Panc1 (cell line): Measurements from ENCODE around the gene LDHAL6B. TPM values are rescaled to one million over a fixed set of nuclear protein-coding genes. Genes with fewer than 3 reads are reported as not detected.

Source experiments
- ATAC-seq: fragments of 200-7000 bp; cut with Tn5 transposase; 2 replicates; pipeline ENCODE4 v1.9.1; 2020; ENCODE audit warnings: mild to moderate bottlenecking, moderate library complexity
- BruUV-seq: library from RNA; stranded (reverse); fragments of 400-500 nt; replicated peaks from 2 replicates; lab custom pipeline; 2021; lab: Mats Ljungman, UMichigan
- CTCF ChIA-PET: fragments of 300-600 bp; sonication (Branson Sonifier 250); formaldehyde crosslinking; loops from one replicate; lab custom pipeline; 2022; ENCODE audit warnings: antibody characterized with exemption; lab: Charles Lee
- POLR2A ChIA-PET: fragments of 300-600 bp; sonication (Branson Sonifier 250); formaldehyde crosslinking; loops from one replicate; lab custom pipeline; 2022; ENCODE audit warnings: antibody characterized with exemption; lab: Charles Lee
- DNase-seq: peaks from one replicate; pipeline ENCODE4 v3.0.0-alpha.2; 2010; ENCODE audit warnings: low read depth, low spot score
- H3K27ac ChIP-seq: 2 replicates; pipeline ENCODE4 v1.5.1; 2011; ENCODE audit warnings: mild to moderate bottlenecking, low read length, inconsistent platforms
- H3K27me3 ChIP-seq: fragments of 200-500 bp; sonication (Bioruptor generic); 2 replicates; pipeline ENCODE4 v1.6.0; 2014; ENCODE audit warnings: low read length, inconsistent platforms; ENCODE audit not compliant: control insufficient read depth, insufficient read depth
- H3K36me3 ChIP-seq: fragments of 200-500 bp; sonication (Bioruptor generic); 2 replicates; pipeline ENCODE4 v1.5.1; 2014; ENCODE audit warnings: inconsistent platforms, mild to moderate bottlenecking, low read length, moderate library complexity; ENCODE audit not compliant: control insufficient read depth, insufficient read depth
- H3K4me1 ChIP-seq: 2 replicates; pipeline ENCODE4 v1.5.1; 2011; ENCODE audit warnings: inconsistent platforms, mild to moderate bottlenecking, low read length, moderate library complexity; ENCODE audit not compliant: control insufficient read depth, insufficient read depth
- H3K4me3 ChIP-seq, 2 experiments: 2 replicates each; pipeline ENCODE4 v1.5.1; 2011 to 2012; ENCODE audit warnings: low read depth in 2 of 2, low read length in 2 of 2, mild to moderate bottlenecking in 2 of 2, inconsistent platforms in 1 of 2, moderate library complexity in 1 of 2
- H3K9me3 ChIP-seq: fragments of 200-500 bp; sonication (Bioruptor generic); 2 replicates; pipeline ENCODE4 v1.5.1; 2014; ENCODE audit warnings: low read depth, mild to moderate bottlenecking, inconsistent platforms, low read length, moderate library complexity; ENCODE audit not compliant: control insufficient read depth, insufficient read depth
- POLR2AphosphoS5 ChIP-seq: IDR thresholded peaks from 2 replicates; pipeline ENCODE4 v1.6.1; 2012; ENCODE audit warnings: mild to moderate bottlenecking, low read depth, low read length, moderate library complexity
- REST ChIP-seq, 2 experiments: IDR thresholded peaks; 2 replicates each; pipeline ENCODE4 v1.6.1; 2011 to 2012; ENCODE audit warnings: low read depth in 2 of 2, control low read depth in 1 of 2, low read length in 1 of 2, mild to moderate bottlenecking in 1 of 2, moderate library complexity in 1 of 2; ENCODE audit not compliant: insufficient read depth in 1 of 2
- SIN3A ChIP-seq: IDR thresholded peaks from 2 replicates; pipeline ENCODE4 v1.6.1; 2012; ENCODE audit warnings: low read depth, mild to moderate bottlenecking, low read length, moderate library complexity, borderline replicate concordance; ENCODE audit not compliant: insufficient read depth
- TCF7L2 ChIP-seq: IDR thresholded peaks from 2 replicates; pipeline ENCODE4 v1.6.1; 2011; ENCODE audit warnings: mild to moderate bottlenecking, low read depth, low read length, inconsistent platforms
- in situ Hi-C: cut with HindIII; loops from 2 replicates; pipeline ENCODE4 v1.10.0; 2016; ENCODE audit warnings: low sequenced_read_pairs, low pct_unique_long_range_greater_than_20kb
- intact Hi-C: fragments of 100-400 bp; cut with micrococcal nuclease; formaldehyde crosslinking; loops from one replicate; pipeline ENCODE4 v1.10.0; 2022; ENCODE audit not compliant: unreplicated experiment
- total RNA-seq: library from RNA; stranded (reverse); gene quantifications from one replicate; pipeline ENCODE4 v1.2.1, GENCODE V29; 2021; ENCODE audit not compliant: unreplicated experiment
- TF ChIP-seq, protein P1 (sequence below): fragments of 450-650 bp; IDR thresholded peaks from 2 replicates; pipeline ENCODE4 v1.5.1; 2017; ENCODE audit warnings: mild to moderate bottlenecking

The LDHAL6B gene
- total RNA-seq, 1 experiment from 2014 or later: not detected

DNA sequence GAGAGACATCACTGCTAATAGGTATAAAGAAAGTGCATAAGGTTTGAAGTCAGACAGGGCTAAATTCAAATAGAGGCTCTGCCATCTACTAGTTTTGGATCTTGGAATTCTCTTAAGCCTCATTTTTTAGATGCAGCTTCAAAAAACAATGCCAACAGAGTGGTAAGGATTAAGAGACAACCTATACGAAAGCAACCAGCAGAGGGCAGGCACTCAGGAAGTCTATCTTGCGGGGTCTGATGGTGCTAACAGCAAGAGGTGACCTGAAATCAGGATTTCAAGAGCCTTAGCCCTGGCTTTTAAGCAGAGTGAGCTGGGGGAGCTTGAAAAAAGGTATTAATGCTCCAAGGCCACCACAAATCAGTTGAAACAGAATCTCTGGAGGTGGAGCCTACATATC, 40.7 kb downstream of the LDHAL6B start:
- H3K9me3 ChIP-seq: no peaks in the 10 kb centered on the region
- H3K36me3 ChIP-seq: no peaks in the 10 kb centered on the region
- H3K27me3 ChIP-seq: no peaks in the 10 kb centered on the region
- intact Hi-C loops (loop anchor here (2.0 kb wide), 1 partner anchor 245 kb away; no protein-coding TSS in a partner anchor), in situ Hi-C loops (no loop called here)
- DNase-seq (peak; percentile 56), ATAC-seq (peak; percentile 85)
- ChIA-PET POLR2A (no interaction called here), CTCF (interaction anchor here (0.5 to 1.8 kb wide), 10 partner anchors 10 to 281 kb away, joined by 3 to 15 read pairs (median 4); no protein-coding TSS in a partner anchor)
- H3K27ac ChIP-seq: peak overlapping the region; percentile 53
- peaks cover 9% of the 10 kb centered on the region for H3K4me1 ChIP-seq
- no TSS peak for BruUV-seq
- no peak overlapping the region for H3K4me3 ChIP-seq
- TF ChIP-seq POLR2AphosphoS5: no peak
- TF ChIP-seq, protein P1, sequence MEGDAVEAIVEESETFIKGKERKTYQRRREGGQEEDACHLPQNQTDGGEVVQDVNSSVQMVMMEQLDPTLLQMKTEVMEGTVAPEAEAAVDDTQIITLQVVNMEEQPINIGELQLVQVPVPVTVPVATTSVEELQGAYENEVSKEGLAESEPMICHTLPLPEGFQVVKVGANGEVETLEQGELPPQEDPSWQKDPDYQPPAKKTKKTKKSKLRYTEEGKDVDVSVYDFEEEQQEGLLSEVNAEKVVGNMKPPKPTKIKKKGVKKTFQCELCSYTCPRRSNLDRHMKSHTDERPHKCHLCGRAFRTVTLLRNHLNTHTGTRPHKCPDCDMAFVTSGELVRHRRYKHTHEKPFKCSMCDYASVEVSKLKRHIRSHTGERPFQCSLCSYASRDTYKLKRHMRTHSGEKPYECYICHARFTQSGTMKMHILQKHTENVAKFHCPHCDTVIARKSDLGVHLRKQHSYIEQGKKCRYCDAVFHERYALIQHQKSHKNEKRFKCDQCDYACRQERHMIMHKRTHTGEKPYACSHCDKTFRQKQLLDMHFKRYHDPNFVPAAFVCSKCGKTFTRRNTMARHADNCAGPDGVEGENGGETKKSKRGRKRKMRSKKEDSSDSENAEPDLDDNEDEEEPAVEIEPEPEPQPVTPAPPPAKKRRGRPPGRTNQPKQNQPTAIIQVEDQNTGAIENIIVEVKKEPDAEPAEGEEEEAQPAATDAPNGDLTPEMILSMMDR: peak; percentile 78
- no peak for TF ChIP-seq TCF7L2
- TF ChIP-seq REST (IDR thresholded peaks at IDR 0.05; ENCODE audit: insufficient read depth in 1 of 2, low read depth in 2 of 2, low read length in 1 of 2): no peak
- no peak for TF ChIP-seq SIN3A

DNA sequence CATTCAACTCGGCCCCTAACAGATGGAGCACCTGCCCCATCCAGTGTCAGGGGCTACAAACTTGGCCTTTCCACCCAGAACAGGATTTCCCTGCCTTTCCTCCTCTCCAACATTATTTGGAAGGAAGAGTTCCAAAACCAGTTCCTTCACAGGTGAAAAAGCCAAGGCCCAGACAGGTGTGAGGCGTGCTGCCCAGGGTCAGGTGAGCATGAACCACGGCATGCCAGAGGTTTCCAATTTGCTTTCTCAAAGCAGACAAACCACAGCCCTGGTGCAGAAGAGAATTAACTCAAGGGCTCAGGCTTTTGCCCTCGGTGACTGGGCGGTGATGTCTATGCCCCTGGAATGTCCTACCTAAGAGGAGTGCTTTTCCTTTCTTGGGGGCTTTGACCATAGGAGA, 43.2 kb downstream of the LDHAL6B start:
- H3K9me3 ChIP-seq: no peaks in the 10 kb centered on the region
- POLR2A ChIA-PET: no interaction called here
- H3K27me3 ChIP-seq: no peaks in the 10 kb centered on the region
- BruUV-seq: no TSS peak
- TF ChIP-seq SIN3A (no peak), REST (IDR thresholded peaks at IDR 0.05; ENCODE audit: insufficient read depth in 1 of 2, low read depth in 2 of 2, low read length in 1 of 2) (no peak), TCF7L2 (no peak), POLR2AphosphoS5 (no peak)
- TF ChIP-seq, protein P1: no peak
- H3K4me1 ChIP-seq: peaks cover 9% of the 10 kb centered on the region
- H3K36me3 ChIP-seq: no peaks in the 10 kb centered on the region
- CTCF ChIA-PET: no interaction called here
- ATAC-seq (no peak), DNase-seq (no peak)
- H3K27ac ChIP-seq: no peak overlapping the region
- intact Hi-C loops (no loop called here), in situ Hi-C loops (no loop called here)
- no peak overlapping the region for H3K4me3 ChIP-seq
